SU-DHL-6 (cell line): Measurements from ENCODE around the gene LCP1.

Source experiments
- H2AFZ ChIP-seq: fragments of 200-600 bp; sonication (generic); 2 replicates; pipeline ENCODE4 v1.6.1; 2014; ENCODE audit warnings: low read depth, mild to moderate bottlenecking, moderate library complexity, mixed read lengths, antibody characterized with exemption, low read length; ENCODE audit not compliant: severe bottlenecking
- H3F3A ChIP-seq: fragments of 200-600 bp; shearing (Covaris generic); 2 replicates; pipeline ENCODE4 v1.6.0; 2016; ENCODE audit warnings: antibody characterized with exemption, mild to moderate bottlenecking; ENCODE audit not compliant: insufficient read depth
- H3K27ac ChIP-seq: fragments of 200-600 bp; sonication (generic); 2 replicates; pipeline ENCODE4 v1.5.1; 2016; ENCODE audit warnings: low read depth, mild to moderate bottlenecking, low read length, moderate library complexity, mixed read lengths
- H3K27me3 ChIP-seq: fragments of 200-600 bp; sonication (generic), shearing (Covaris generic); 2 replicates; pipeline ENCODE4 v1.6.0; 2014; ENCODE audit warnings: mild to moderate bottlenecking, low read length
- H3K36me3 ChIP-seq: fragments of 200-600 bp; sonication (generic); 2 replicates; pipeline ENCODE4 v1.6.1; 2014; ENCODE audit warnings: mild to moderate bottlenecking, low read length, mixed read lengths
- H3K4me2 ChIP-seq: fragments of 300-600, 200-600 bp; shearing (Covaris generic), sonication (generic); 2 replicates; pipeline ENCODE4 v1.6.0; 2014; ENCODE audit warnings: low read length, low read depth, mild to moderate bottlenecking; ENCODE audit not compliant: poor library complexity, severe bottlenecking
- H3K4me3 ChIP-seq: fragments of 200-600 bp; sonication (generic); 2 replicates; pipeline ENCODE4 v1.5.1; 2014; ENCODE audit warnings: antibody characterized with exemption, low read length, mild to moderate bottlenecking, mixed read lengths; ENCODE audit not compliant: insufficient read depth, poor library complexity, severe bottlenecking
- H3K79me2 ChIP-seq: fragments of 200-600 bp; sonication (generic); 2 replicates; pipeline ENCODE4 v1.6.1; 2014; ENCODE audit warnings: mild to moderate bottlenecking, low read length, moderate library complexity; ENCODE audit not compliant: insufficient read depth
- H3K9ac ChIP-seq: fragments of 200-600 bp; sonication (generic); 2 replicates; pipeline ENCODE4 v1.7.0; 2014; ENCODE audit warnings: mild to moderate bottlenecking, low read length
- H3K9me2 ChIP-seq: fragments of 200-600 bp; sonication (generic); replicated peaks from 2 replicates; pipeline ENCODE4 v1.6.1; 2014; ENCODE audit warnings: low read length; ENCODE audit not compliant: insufficient read depth
- H3K9me3 ChIP-seq: fragments of 200-600 bp; sonication (generic); 2 replicates; pipeline ENCODE4 v1.6.1; 2014; ENCODE audit warnings: low read length, mixed read lengths; ENCODE audit not compliant: insufficient read depth
- H4K20me1 ChIP-seq: fragments of 200-600 bp; sonication (generic); 2 replicates; pipeline ENCODE4 v1.6.1; 2014; ENCODE audit warnings: low read depth, mild to moderate bottlenecking, antibody characterized with exemption, low read length, moderate library complexity, mixed read lengths
- CTCF ChIP-seq: fragments of 200-600 bp; sonication (generic); IDR thresholded peaks from one replicate; pipeline ENCODE4 v1.5.1; 2017; ENCODE audit warnings: antibody characterized with exemption, mild to moderate bottlenecking, low read length, moderate library complexity; ENCODE audit not compliant: insufficient read depth, poor library complexity, severe bottlenecking
- EZH2phosphoT487 ChIP-seq: fragments of 200-600 bp; sonication (generic), shearing (Covaris generic); conservative IDR thresholded peaks from 2 replicates; pipeline ENCODE4 v1.6.1; 2018; ENCODE audit warnings: mild to moderate bottlenecking, antibody characterized with exemption, low read length, moderate library complexity, mixed read lengths

Gene LCP1

GRCh38 chr13:46158222-46158621 lies 23.8 kb downstream of the LCP1 start:
- peaks cover 62% of the 10 kb centered on the region for H3F3A ChIP-seq
- H3K4me2 ChIP-seq, result no peak overlapping the region
- no peak overlapping the region for H2AFZ ChIP-seq
- H3K27ac ChIP-seq, result no peak overlapping the region
- TF ChIP-seq CTCF, result no peak
- TF ChIP-seq EZH2phosphoT487, result no peak
- no peak overlapping the region for H3K9ac ChIP-seq
- no peaks in the 10 kb centered on the region for H3K9me3 ChIP-seq
- H3K4me3 ChIP-seq, result no peak overlapping the region
- H4K20me1 ChIP-seq, result peaks cover 53% of the 10 kb centered on the region
- H3K79me2 ChIP-seq, result peaks cover 82% of the 10 kb centered on the region
- peaks cover 62% of the 10 kb centered on the region for H3K36me3 ChIP-seq
- H3K9me2 ChIP-seq, result no peaks in the 10 kb centered on the region
- H3K27me3 ChIP-seq, result no peaks in the 10 kb centered on the region

GRCh38 chr13:46154136-46154801 lies 27.7 kb downstream of the LCP1 start:
- H3K36me3 ChIP-seq, result peaks cover 89% of the 10 kb centered on the region

GRCh38 chr13:46152627-46153328 lies 29.2 kb downstream of the LCP1 start:
- TF ChIP-seq EZH2phosphoT487, result no peak
- no peak for TF ChIP-seq CTCF
- no peak overlapping the region for H3K27ac ChIP-seq
- no peaks in the 10 kb centered on the region for H3K9me2 ChIP-seq
- H4K20me1 ChIP-seq, result peaks cover 43% of the 10 kb centered on the region
- H3K79me2 ChIP-seq, result peaks cover 57% of the 10 kb centered on the region; the same call in 1 of the 2 replicates
- no peaks in the 10 kb centered on the region for H3K9me3 ChIP-seq
- no peak overlapping the region for H3K9ac ChIP-seq
- H3K36me3 ChIP-seq, result peaks cover 89% of the 10 kb centered on the region
- H3K4me2 ChIP-seq, result no peak overlapping the region
- no peaks in the 10 kb centered on the region for H3K27me3 ChIP-seq
- H2AFZ ChIP-seq, result no peak overlapping the region
- H3K4me3 ChIP-seq, result no peak overlapping the region
- peaks cover 53% of the 10 kb centered on the region for H3F3A ChIP-seq

More at GRCh38 chr13:46154136-46154801, 27.7 kb downstream of the LCP1 start:
- Histone ChIP-seq H3F3A (peaks cover 50% of the 10 kb centered on the region), H2AFZ (no peak overlapping the region), H3K9ac (no peak overlapping the region), H4K20me1 (peaks cover 51% of the 10 kb centered on the region), H3K27me3 (no peaks in the 10 kb centered on the region), H3K79me2 (peaks cover 65% of the 10 kb centered on the region), H3K9me3 (no peaks in the 10 kb centered on the region), H3K4me2 (no peak overlapping the region), H3K4me3 (no peak overlapping the region), H3K27ac (no peak overlapping the region), H3K9me2 (no peaks in the 10 kb centered on the region)
- TF ChIP-seq EZH2phosphoT487 (no peak), CTCF (no peak)
